ENCODE measurements around the gene RBKS.

DNA sequence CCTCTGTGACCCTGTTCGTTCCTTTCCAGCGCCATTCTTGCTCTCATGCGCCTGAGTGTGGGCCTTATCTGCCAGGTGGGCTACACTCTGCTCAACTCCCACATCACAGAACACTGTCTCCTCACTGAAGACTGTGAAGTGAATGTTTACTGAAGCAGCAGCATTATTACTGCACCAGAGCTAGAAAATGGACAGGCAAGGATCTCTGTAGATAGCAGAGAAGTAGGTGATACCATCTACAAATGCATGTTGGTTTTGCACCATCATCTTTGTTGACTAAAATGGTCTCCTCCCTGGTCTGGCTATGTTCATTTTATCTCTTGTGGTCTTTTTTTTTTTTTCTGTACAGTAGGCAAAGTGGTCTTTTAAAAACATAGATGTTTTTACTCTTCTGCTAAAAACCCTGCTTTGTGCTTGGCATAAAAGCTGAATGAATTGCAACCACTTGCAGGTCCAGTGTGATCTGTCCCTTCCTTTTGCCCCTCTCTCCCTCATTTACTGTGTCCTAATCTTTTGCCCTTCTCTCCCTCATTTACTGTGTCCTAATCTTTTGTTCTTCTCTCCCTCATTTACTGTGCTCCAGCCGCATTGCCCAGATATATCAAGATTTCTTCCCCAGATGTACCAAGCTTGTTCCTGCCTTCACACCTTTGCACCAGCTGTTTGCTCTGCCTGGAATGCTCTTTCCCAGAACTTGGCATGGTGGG is 35.7 kb upstream of the RBKS start:
- TF ChIP-seq ZNF274 (IDR thresholded peaks at IDR 0.05; ENCODE audit: borderline replicate concordance, extremely low read depth, low read length) (no peak), TBP (IDR thresholded peaks at IDR 0.05; ENCODE audit: low read depth, low read length) (no peak)
- TF ChIP-seq, protein P1, sequence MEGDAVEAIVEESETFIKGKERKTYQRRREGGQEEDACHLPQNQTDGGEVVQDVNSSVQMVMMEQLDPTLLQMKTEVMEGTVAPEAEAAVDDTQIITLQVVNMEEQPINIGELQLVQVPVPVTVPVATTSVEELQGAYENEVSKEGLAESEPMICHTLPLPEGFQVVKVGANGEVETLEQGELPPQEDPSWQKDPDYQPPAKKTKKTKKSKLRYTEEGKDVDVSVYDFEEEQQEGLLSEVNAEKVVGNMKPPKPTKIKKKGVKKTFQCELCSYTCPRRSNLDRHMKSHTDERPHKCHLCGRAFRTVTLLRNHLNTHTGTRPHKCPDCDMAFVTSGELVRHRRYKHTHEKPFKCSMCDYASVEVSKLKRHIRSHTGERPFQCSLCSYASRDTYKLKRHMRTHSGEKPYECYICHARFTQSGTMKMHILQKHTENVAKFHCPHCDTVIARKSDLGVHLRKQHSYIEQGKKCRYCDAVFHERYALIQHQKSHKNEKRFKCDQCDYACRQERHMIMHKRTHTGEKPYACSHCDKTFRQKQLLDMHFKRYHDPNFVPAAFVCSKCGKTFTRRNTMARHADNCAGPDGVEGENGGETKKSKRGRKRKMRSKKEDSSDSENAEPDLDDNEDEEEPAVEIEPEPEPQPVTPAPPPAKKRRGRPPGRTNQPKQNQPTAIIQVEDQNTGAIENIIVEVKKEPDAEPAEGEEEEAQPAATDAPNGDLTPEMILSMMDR (IDR thresholded peaks at IDR 0.05; ENCODE audit: control extremely low read depth in 1 of 3, insufficient read depth in 1 of 3, low read depth in 1 of 3, low read length in 3 of 3), result no peak

Measured in H1 (cell line).